ENCODE data around the gene BEX2. TPM values are rescaled to one million over a fixed set of nuclear protein-coding genes. Genes with fewer than 3 reads are reported as not detected.
"Not testable (repeated sequence)": the region's sequence is repeated elsewhere in the genome, so short reads cannot be mapped to it uniquely, and the experiment has no call there.

BEX2 gene
- 10 to 100 TPM in 2 of 4 donors, 1 to 10 TPM in 1, not detected in 1; 2.8 to 13.1 (median 12.6) TPM for total RNA-seq

DNA sequence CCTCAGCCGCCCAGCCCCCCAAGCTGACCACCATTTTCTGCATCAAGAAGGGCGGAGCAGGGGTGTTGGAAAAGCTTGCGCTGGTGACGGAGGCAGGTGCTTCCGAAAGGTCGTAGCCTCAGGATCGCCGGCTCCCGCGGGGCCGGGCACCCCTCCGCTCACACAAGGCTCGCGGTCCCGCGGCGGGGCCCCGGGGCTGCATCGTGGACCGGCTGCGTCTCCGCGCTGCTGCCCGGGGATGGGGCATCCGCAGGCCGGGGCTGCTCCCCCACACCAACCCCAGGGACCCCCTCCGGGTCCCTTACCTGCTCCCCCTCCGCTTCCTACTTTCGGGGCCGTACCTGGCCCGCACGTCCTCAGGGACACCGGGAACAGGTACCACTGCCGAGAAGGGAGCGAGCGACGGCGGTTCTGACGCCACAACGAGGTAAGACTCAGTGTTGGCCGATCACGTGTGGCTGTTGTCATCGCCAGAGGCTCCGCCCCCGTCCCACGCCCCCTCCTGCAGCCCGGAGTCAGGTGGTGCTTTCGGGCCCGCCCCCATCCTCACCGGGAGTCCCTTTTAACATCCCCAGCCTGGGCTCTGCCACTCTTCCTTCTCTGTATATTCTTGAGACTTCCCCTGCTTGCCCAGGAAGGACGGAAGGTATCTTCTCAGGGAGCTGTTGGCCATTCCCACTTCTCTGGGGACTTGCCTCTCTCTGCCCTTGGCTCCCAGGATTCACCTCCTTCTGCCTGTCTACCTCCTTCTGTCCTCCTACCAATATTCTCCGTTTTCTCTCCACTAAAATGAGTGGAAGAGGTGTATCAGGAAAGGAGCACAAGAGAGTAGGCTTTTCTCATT, at the start of gene BEX2:
Gene BEX2 (minus strand): TSS at position 436 of the 844 bp plus-strand sequence. CDS start 1,014 bp downstream, outside the sequence.
- TF ChIP-seq, protein P1, sequence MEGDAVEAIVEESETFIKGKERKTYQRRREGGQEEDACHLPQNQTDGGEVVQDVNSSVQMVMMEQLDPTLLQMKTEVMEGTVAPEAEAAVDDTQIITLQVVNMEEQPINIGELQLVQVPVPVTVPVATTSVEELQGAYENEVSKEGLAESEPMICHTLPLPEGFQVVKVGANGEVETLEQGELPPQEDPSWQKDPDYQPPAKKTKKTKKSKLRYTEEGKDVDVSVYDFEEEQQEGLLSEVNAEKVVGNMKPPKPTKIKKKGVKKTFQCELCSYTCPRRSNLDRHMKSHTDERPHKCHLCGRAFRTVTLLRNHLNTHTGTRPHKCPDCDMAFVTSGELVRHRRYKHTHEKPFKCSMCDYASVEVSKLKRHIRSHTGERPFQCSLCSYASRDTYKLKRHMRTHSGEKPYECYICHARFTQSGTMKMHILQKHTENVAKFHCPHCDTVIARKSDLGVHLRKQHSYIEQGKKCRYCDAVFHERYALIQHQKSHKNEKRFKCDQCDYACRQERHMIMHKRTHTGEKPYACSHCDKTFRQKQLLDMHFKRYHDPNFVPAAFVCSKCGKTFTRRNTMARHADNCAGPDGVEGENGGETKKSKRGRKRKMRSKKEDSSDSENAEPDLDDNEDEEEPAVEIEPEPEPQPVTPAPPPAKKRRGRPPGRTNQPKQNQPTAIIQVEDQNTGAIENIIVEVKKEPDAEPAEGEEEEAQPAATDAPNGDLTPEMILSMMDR (IDR thresholded peaks at IDR 0.05), result no peak
- peak; percentile 96 for ATAC-seq (ENCODE audit: low FRiP score)
- DNase-seq (ENCODE audit: low spot score), result no peak

DNA sequence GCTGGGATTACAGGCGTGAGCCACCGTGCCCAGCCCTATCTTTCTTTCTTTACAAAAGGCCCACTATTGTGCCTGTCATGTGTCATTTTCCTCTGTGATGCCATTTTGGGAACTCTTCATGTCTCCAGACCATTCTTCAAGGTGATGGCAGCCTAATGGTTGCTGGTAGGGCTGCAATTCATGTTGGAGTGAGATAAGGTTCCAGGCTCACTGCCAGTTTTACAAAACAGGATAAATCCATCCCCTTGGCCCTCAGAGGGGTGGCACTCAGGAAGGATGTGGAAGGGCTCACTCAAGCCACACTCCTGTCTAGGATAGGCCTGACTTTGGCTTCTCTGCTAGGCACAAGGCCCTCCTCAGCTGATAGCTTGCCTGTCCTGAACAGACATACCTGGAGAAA, 49.3 kb upstream of the BEX2 start:
- ATAC-seq (ENCODE audit: low FRiP score) (no peak), DNase-seq (ENCODE audit: low spot score) (no peak)
- TF ChIP-seq, protein P1 (IDR thresholded peaks at IDR 0.05), result no peak

DNA sequence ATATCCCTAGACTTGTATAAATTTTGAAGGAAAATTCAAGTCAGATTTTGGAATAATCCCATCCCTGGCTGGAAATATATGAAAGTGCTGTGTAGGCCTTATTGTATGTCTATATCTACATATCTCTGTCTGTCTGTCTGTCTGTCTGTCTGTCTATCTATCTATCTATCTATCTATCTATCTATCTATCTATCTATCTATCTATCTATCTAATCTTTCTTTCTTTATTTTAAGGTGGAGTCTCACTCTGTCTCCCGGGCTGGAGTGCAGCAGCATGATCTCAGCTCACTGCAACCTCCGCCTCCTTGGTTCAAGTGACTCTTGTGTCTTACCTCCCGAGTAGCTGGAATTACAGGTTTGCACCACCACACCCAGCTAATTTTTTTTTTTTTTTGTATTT, 48.8 kb upstream of the BEX2 start:
- ATAC-seq (ENCODE audit: low FRiP score); DNase-seq (ENCODE audit: low spot score): not testable (repeated sequence)

DNA sequence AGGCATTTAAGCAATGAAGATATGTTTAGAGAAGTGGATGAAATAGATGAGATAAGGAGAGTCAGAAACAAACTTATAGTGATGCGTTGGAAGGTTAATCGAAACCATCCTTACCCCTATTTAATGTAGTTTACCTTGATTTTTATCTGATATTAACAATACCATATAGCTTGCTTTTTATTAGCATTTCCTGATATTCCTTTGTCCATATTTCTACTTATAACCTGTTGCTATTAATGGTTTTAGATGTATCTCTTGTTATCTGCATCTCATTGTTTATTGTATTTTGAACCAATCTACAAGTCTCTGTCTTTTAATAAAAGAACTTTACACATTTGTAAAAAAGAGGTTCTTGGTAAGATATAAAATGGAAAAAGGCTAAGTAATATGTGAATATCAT, 47.1 kb upstream of the BEX2 start:
- ATAC-seq (ENCODE audit: low FRiP score) (no peak), DNase-seq (ENCODE audit: low spot score) (no peak)
- TF ChIP-seq, protein P1 (IDR thresholded peaks at IDR 0.05), result no peak

DNA sequence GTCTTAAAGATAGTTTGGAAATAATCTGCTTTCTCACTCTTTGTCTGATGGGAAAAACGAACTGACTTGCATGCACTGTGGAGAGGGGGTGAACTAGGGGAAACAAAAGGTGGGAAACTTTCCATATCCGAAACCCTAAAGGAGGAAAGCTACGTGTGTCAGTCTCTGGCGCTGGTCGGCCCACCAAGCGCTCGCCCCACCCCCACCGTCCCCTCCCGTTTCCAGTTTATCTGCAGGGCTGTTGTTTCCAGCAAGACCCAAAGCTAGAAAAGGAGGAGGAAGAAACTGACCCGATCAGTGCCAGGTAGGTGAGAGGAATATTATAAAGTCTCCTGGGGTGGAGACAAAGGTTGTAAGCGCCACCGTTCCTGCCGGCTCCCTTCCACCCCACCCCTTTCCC, 46.1 kb upstream of the BEX2 start:
- TF ChIP-seq, protein P1 (IDR thresholded peaks at IDR 0.05), result no peak
- DNase-seq (ENCODE audit: low spot score), result no peak
- peak; percentile 24 for ATAC-seq (ENCODE audit: low FRiP score)

DNA sequence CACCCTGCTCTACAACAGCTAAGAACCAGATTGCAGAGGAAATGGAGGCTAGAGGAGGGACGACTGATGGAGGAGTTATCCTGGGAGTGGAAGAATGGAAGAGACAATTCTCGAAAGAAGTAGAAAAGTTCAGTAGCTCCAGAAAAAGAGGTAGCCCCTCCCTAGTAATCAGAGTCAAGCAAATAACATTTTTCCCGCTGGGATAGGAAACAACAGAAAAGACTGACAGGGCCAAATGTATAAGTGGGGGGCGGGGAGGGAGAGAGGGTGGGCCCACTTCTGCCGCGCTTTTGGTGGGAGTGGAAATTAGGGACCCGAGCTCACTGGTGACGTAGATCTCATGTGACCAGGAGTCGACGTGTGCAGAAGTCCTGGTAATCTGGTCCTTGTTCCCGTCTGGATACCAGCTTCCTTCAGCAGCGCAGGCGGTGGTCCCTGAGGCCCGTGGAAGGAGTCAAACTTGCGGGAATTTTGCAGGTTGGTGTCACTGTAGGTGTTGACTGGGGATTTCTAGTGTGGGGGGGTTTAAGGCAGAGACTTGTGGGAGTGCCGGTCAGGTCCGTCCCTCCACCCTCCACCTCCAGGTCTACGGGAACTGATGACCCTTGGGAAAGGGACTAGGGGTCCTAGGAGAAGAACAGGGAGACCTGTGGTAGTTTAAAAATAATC, 45.5 kb upstream of the BEX2 start, which contains the start of gene TCEAL9:
Gene TCEAL9 (plus strand): TSS at position 377 of the 669 bp plus-strand sequence. CDS start 1,179 bp downstream, outside the sequence.
- no peak for DNase-seq (ENCODE audit: low spot score)

More for the DNA sequence above, 45.5 kb upstream of the BEX2 start, which contains the start of gene TCEAL9:
- peak; percentile 86 for ATAC-seq (ENCODE audit: low FRiP score)
- TF ChIP-seq, protein P1 (IDR thresholded peaks at IDR 0.05), result no peak

All from omental fat pad (tissue), 4 donors.